Pons (tissue), 1 donor: Measurements from ENCODE around the gene CAMKMT.

Source experiments
- DNase-seq: peaks from one replicate; pipeline ENCODE4 v3.0.0-alpha.2; 2016; ENCODE audit warnings: low spot score

Gene CAMKMT

GRCh38 chr2:44598330-44599119, 236.8 kb downstream of the CAMKMT start:
- no peak for DNase-seq

GRCh38 chr2:44599130-44599529, 237.4 kb downstream of the CAMKMT start:
- DNase-seq, result no peak

GRCh38 chr2:44602446-44602845, 240.7 kb downstream of the CAMKMT start:
- DNase-seq, result no peak

- no peak for DNase-seq
Measured at GRCh38 chr2:44605511-44605910, 243.8 kb downstream of the CAMKMT start.

- no peak for DNase-seq
Measured at GRCh38 chr2:44612276-44612675, 250.5 kb downstream of the CAMKMT start.

- no peak for DNase-seq
Measured at GRCh38 chr2:44614940-44615339, 253.2 kb downstream of the CAMKMT start.

GRCh38 chr2:44615950-44616518, 254.3 kb downstream of the CAMKMT start:
- peak; percentile 5 for DNase-seq

GRCh38 chr2:44616667-44617155, 255.0 kb downstream of the CAMKMT start:
- peak; percentile 3 for DNase-seq

GRCh38 chr2:44618251-44619023, 256.7 kb downstream of the CAMKMT start:
- DNase-seq, result no peak

- no peak for DNase-seq
Measured at GRCh38 chr2:44620189-44620990, 258.6 kb downstream of the CAMKMT start.

GRCh38 chr2:44623622-44624351, 262.0 kb downstream of the CAMKMT start:
- no peak for DNase-seq

- DNase-seq, result no peak
Measured at GRCh38 chr2:44628297-44628696, 266.6 kb downstream of the CAMKMT start.

GRCh38 chr2:44632931-44633689, 271.4 kb downstream of the CAMKMT start:
- DNase-seq, result no peak

- DNase-seq, result no peak
Measured at GRCh38 chr2:44635725-44636124, 274.0 kb downstream of the CAMKMT start.

- DNase-seq, result no peak
Measured at GRCh38 chr2:44638649-44639048, 276.9 kb downstream of the CAMKMT start.

GRCh38 chr2:44639399-44639798, 277.7 kb downstream of the CAMKMT start:
- DNase-seq, result no peak

- no peak for DNase-seq
Measured at GRCh38 chr2:44642123-44642857, 280.5 kb downstream of the CAMKMT start.

GRCh38 chr2:44645937-44646336, 284.2 kb downstream of the CAMKMT start:
- no peak for DNase-seq

GRCh38 chr2:44649381-44649780, 287.6 kb downstream of the CAMKMT start:
- no peak for DNase-seq

- no peak for DNase-seq
Measured at GRCh38 chr2:44650796-44651195, 289.0 kb downstream of the CAMKMT start.
